CD14-positive monocyte (primary cell): ENCODE results near the gene P2RY14. TPM values are rescaled to one million over a fixed set of nuclear protein-coding genes. Genes with fewer than 3 reads are reported as not detected.
A peak's percentile ranks its signal among the peaks of the same experiment; 100 is the strongest.

Experiments used
- DNase-seq, 3 donors: peaks; one replicate each; pipeline ENCODE4 v3.0.0-alpha.2; 2011 to 2022
- H2AFZ ChIP-seq: 2 replicates; pipeline ENCODE4 v1.6.0; 2012; ENCODE audit warnings: mild to moderate bottlenecking, low read depth, low read length, inconsistent platforms; ENCODE audit not compliant: insufficient read depth, poor library complexity, severe bottlenecking
- H3K27ac ChIP-seq, 2 donors: 1 replicate in 1 of 2; 2 replicates in 1 of 2; pipeline ENCODE4 v1.5.1; 2012 to 2013; ENCODE audit warnings: low read length in 2 of 2, control low read depth in 1 of 2, inconsistent platforms in 1 of 2, low read depth in 1 of 2, mild to moderate bottlenecking in 1 of 2
- H3K27me3 ChIP-seq, 2 donors: one replicate each; pipeline versions ENCODE4 v1.6.0 to v1.6.1; 2011 to 2013; ENCODE audit warnings: low read length in 2 of 2; ENCODE audit not compliant: control insufficient read depth in 2 of 2, insufficient read depth in 2 of 2
- H3K36me3 ChIP-seq, 2 donors: replicated peaks in 1 of 2; 1 replicate in 1 of 2; 2 replicates in 1 of 2; pipeline versions ENCODE4 v1.5.1 to v1.6.1; 2012 to 2013; ENCODE audit warnings: low read length in 2 of 2, control low read depth in 1 of 2, inconsistent platforms in 1 of 2, mild to moderate bottlenecking in 1 of 2; ENCODE audit not compliant: insufficient read depth in 2 of 2, control insufficient read depth in 1 of 2
- H3K4me1 ChIP-seq, 2 donors: 1 replicate in 1 of 2; 2 replicates in 1 of 2; pipeline versions ENCODE4 v1.5.1 to v1.6.1; 2012 to 2013; ENCODE audit warnings: low read length in 2 of 2, control low read depth in 1 of 2, inconsistent platforms in 1 of 2, mild to moderate bottlenecking in 1 of 2, moderate library complexity in 1 of 2; ENCODE audit not compliant: insufficient read depth in 2 of 2, control insufficient read depth in 1 of 2
- H3K4me2 ChIP-seq: replicated peaks from 2 replicates; pipeline ENCODE3; 2012; ENCODE audit warnings: low read length, moderate library complexity, mild to moderate bottlenecking; ENCODE audit not compliant: poor library complexity, severe bottlenecking; ENCODE audit errors: extremely low read depth
- H3K4me3 ChIP-seq, 3 experiments: fragments of 200-600 bp in 1 of 3; sonication (generic) in 1 of 3; replicated peaks in 1 of 3; 1 replicate in 2 of 3; 2 replicates in 1 of 3; pipeline ENCODE4 v1.5.1; 2011 to 2013; ENCODE audit warnings: low read length in 3 of 3, mild to moderate bottlenecking in 3 of 3, control low read depth in 2 of 3, low read depth in 2 of 3, inconsistent platforms in 1 of 3, moderate library complexity in 1 of 3
- H3K79me2 ChIP-seq: 2 replicates; pipeline ENCODE4 v1.6.0; 2012; ENCODE audit warnings: mild to moderate bottlenecking, control low read depth, inconsistent platforms, low read length, moderate library complexity; ENCODE audit not compliant: insufficient read depth
- H3K9ac ChIP-seq: 2 replicates; pipeline ENCODE4 v1.6.0; 2017; ENCODE audit warnings: low read length, mild to moderate bottlenecking; ENCODE audit not compliant: insufficient read depth, poor library complexity, severe bottlenecking
- H3K9me3 ChIP-seq, 2 donors: replicated peaks in 1 of 2; 1 replicate in 1 of 2; 2 replicates in 1 of 2; pipeline versions ENCODE4 v1.5.1 to v1.6.1; 2012 to 2013; ENCODE audit warnings: low read length in 2 of 2, control low read depth in 1 of 2; ENCODE audit not compliant: control insufficient read depth in 1 of 2, insufficient read depth in 1 of 2
- H4K20me1 ChIP-seq: 2 replicates; pipeline ENCODE4 v1.6.0; 2012; ENCODE audit warnings: mild to moderate bottlenecking, low read length, control low read depth, moderate library complexity; ENCODE audit not compliant: insufficient read depth
- H3K27ac Mint-ChIP-seq, 7 donors: one replicate each; pipeline ENCODE4 v1.8.0; 2020; ENCODE audit warnings: mild to moderate bottlenecking in 7 of 7, mixed read lengths in 7 of 7, moderate library complexity in 6 of 7, inconsistent platforms in 2 of 7
- H3K27me3 Mint-ChIP-seq, 3 donors: one replicate each; pipeline ENCODE4 v1.8.0; 2021 to 2022; ENCODE audit warnings: low read depth in 3 of 3, mild to moderate bottlenecking in 3 of 3, mixed read lengths in 3 of 3, moderate library complexity in 3 of 3, inconsistent platforms in 1 of 3
- H3K36me3 Mint-ChIP-seq, 2 donors: one replicate each; pipeline ENCODE4 v1.8.0; 2020; ENCODE audit warnings: mixed read lengths in 2 of 2, inconsistent platforms in 1 of 2, mild to moderate bottlenecking in 1 of 2
- H3K4me1 Mint-ChIP-seq: one replicate; pipeline ENCODE4 v1.8.0; 2020; ENCODE audit warnings: mild to moderate bottlenecking, mixed read lengths
- H3K4me3 Mint-ChIP-seq, 2 donors: one replicate each; pipeline ENCODE4 v1.8.0; 2020; ENCODE audit warnings: mild to moderate bottlenecking in 2 of 2, mixed read lengths in 2 of 2, moderate library complexity in 1 of 2
- H3K9me3 Mint-ChIP-seq, 7 donors: one replicate each; pipeline ENCODE4 v1.8.0; 2020 to 2022; ENCODE audit warnings: mixed read lengths in 7 of 7, mild to moderate bottlenecking in 6 of 7, moderate library complexity in 6 of 7, inconsistent platforms in 2 of 7
- CTCF ChIP-seq: fragments of 200-600 bp; IDR thresholded peaks from one replicate; pipeline ENCODE4 v1.8.0; 2022; ENCODE audit warnings: antibody characterized with exemption, mild to moderate bottlenecking
- WGBS: methylation state at CpG from one replicate; pipeline ENCODE4 v1.1.5; 2013; ENCODE audit warnings: missing lambda C conversion rate; ENCODE audit not compliant: insufficient coverage; 5-methylcytosine and 5-hydroxymethylcytosine counted together
- intact Hi-C, 2 donors: fragments of 100-400 bp; cut with micrococcal nuclease; formaldehyde crosslinking; loops; one replicate each; pipeline versions ENCODE4 v1.15.0 to v1.15.1; 2023
- polyA plus RNA-seq, 3 donors: library from polyadenylated mRNA; depleted of rRNA in 1 of 3; unstranded in 2 of 3; stranded (reverse) in 1 of 3; fragments of 300-500 nt in 2 of 3; fragments of >200 nt in 1 of 3; fragmentation: Illumina TruSeq in 2 of 3; gene quantifications; 1 replicate in 2 of 3; 2 replicates in 1 of 3; pipeline ENCODE4 v1.2.3, GENCODE V29; 2012 to 2021

Gene P2RY14
- polyA plus RNA-seq, 3 donors = 0.20 to 0.67 (median 0.50) TPM

DNA sequence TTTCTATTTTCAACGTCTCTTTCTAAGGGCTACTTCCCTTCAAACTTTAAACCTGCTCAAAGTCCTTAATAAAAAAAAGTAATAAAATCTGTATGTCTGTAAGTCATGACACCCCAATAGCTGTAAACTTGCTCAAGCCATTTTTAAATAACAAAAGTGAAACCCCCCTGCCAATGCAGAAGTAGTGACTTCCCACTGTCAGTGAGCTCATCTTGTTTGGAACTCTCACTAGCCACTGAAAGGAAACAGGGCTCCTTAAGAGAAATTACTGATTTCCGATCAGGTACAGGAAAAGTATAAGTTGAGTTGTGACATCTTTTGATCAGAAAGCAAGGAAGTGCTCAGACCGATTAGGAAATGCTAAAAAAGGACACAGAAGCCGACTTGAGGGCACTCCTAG lies 47.7 kb downstream of the P2RY14 start:
- Histone ChIP-seq H3K9ac (peak overlapping the region; percentile 37), H3K36me3 (no peaks in the 10 kb centered on the region), H3K27me3 (no peaks in the 10 kb centered on the region), H3K4me2 (peak overlapping the region; percentile 74), H4K20me1 (no peaks in the 10 kb centered on the region), H3K27ac (peak overlapping the region in 1 of 2 donors; percentile 80), H3K79me2 (no peaks in the 10 kb centered on the region), H3K4me1 (peaks cover 26 to 42% of the 10 kb centered on the region in 2 donors), H2AFZ (peak overlapping the region; percentile 63), H3K9me3 (no peaks in the 10 kb centered on the region), H3K4me3 (peak overlapping the region; percentile 25 to 67 (median 47))
- H3K9me3 Mint-ChIP-seq = no peaks in the 10 kb centered on the region
- TF ChIP-seq CTCF = no peak
- WGBS = 0% methylated on average over 2 of the region's 4 CpGs
- intact Hi-C loops = no loop called here
- H3K4me3 Mint-ChIP-seq = peak overlapping the region; percentile 65 to 80
- peak overlapping the region; percentile 87 to 95 (median 92) for H3K27ac Mint-ChIP-seq
- no peaks in the 10 kb centered on the region for H3K36me3 Mint-ChIP-seq
- no peaks in the 10 kb centered on the region for H3K27me3 Mint-ChIP-seq
- peak; percentile 58 to 79 (median 69) for DNase-seq
- H3K4me1 Mint-ChIP-seq = peaks cover 39% of the 10 kb centered on the region

- no CpG with 5 or more reads among the region's 1 CpG for WGBS
- no peak overlapping the region for H3K27ac Mint-ChIP-seq
- Histone ChIP-seq H3K9ac (no peak overlapping the region), H3K9me3 (no peaks in the 10 kb centered on the region), H3K4me2 (no peak overlapping the region), H3K27ac (no peak overlapping the region), H3K4me3 (no peak overlapping the region), H2AFZ (peak overlapping the region; percentile 39), H3K36me3 (no peaks in the 10 kb centered on the region), H3K79me2 (no peaks in the 10 kb centered on the region), H3K27me3 (no peaks in the 10 kb centered on the region), H4K20me1 (no peaks in the 10 kb centered on the region), H3K4me1 (peaks cover 26 to 43% of the 10 kb centered on the region in 2 donors)
- no peaks in the 10 kb centered on the region for H3K36me3 Mint-ChIP-seq
- no peak for DNase-seq
- intact Hi-C loops = loop anchor here (2.0 to 5.0 kb wide), 2 partner anchors 54 to 61 kb away; no protein-coding TSS in a partner anchor
- peaks cover 0 to 2% (median 0%) of the 10 kb centered on the region in 3 donors for H3K27me3 Mint-ChIP-seq
- peaks cover 39% of the 10 kb centered on the region for H3K4me1 Mint-ChIP-seq
- no peak for TF ChIP-seq CTCF
- H3K4me3 Mint-ChIP-seq = no peak overlapping the region
- H3K9me3 Mint-ChIP-seq = no peaks in the 10 kb centered on the region
Measured at GRCh38 chr3:151228666-151229040, 49.7 kb downstream of the P2RY14 start.
